Panc1 (cell line): ENCODE measurements around the gene ELMO1. TPM values are rescaled to one million over a fixed set of nuclear protein-coding genes. Genes with fewer than 3 reads are reported as not detected.

Experiments
- ATAC-seq: fragments of 200-7000 bp; cut with Tn5 transposase; 2 replicates; pipeline ENCODE4 v1.9.1; 2020; ENCODE audit warnings: mild to moderate bottlenecking, moderate library complexity
- BruUV-seq: library from RNA; stranded (reverse); fragments of 400-500 nt; replicated peaks from 2 replicates; lab custom pipeline; 2021; lab: Mats Ljungman, UMichigan
- CTCF ChIA-PET: fragments of 300-600 bp; sonication (Branson Sonifier 250); formaldehyde crosslinking; loops from one replicate; lab custom pipeline; 2022; ENCODE audit warnings: antibody characterized with exemption; lab: Charles Lee
- POLR2A ChIA-PET: fragments of 300-600 bp; sonication (Branson Sonifier 250); formaldehyde crosslinking; loops from one replicate; lab custom pipeline; 2022; ENCODE audit warnings: antibody characterized with exemption; lab: Charles Lee
- DNase-seq: peaks from one replicate; pipeline ENCODE4 v3.0.0-alpha.2; 2010; ENCODE audit warnings: low read depth, low spot score
- H3K27ac ChIP-seq: 2 replicates; pipeline ENCODE4 v1.5.1; 2011; ENCODE audit warnings: mild to moderate bottlenecking, low read length, inconsistent platforms
- H3K27me3 ChIP-seq: fragments of 200-500 bp; sonication (Bioruptor generic); 2 replicates; pipeline ENCODE4 v1.6.0; 2014; ENCODE audit warnings: low read length, inconsistent platforms; ENCODE audit not compliant: control insufficient read depth, insufficient read depth
- H3K36me3 ChIP-seq: fragments of 200-500 bp; sonication (Bioruptor generic); 2 replicates; pipeline ENCODE4 v1.5.1; 2014; ENCODE audit warnings: inconsistent platforms, mild to moderate bottlenecking, low read length, moderate library complexity; ENCODE audit not compliant: control insufficient read depth, insufficient read depth
- H3K4me1 ChIP-seq: 2 replicates; pipeline ENCODE4 v1.5.1; 2011; ENCODE audit warnings: inconsistent platforms, mild to moderate bottlenecking, low read length, moderate library complexity; ENCODE audit not compliant: control insufficient read depth, insufficient read depth
- H3K4me3 ChIP-seq, 2 experiments: 2 replicates each; pipeline ENCODE4 v1.5.1; 2011 to 2012; ENCODE audit warnings: low read depth in 2 of 2, low read length in 2 of 2, mild to moderate bottlenecking in 2 of 2, inconsistent platforms in 1 of 2, moderate library complexity in 1 of 2
- H3K9me3 ChIP-seq: fragments of 200-500 bp; sonication (Bioruptor generic); 2 replicates; pipeline ENCODE4 v1.5.1; 2014; ENCODE audit warnings: low read depth, mild to moderate bottlenecking, inconsistent platforms, low read length, moderate library complexity; ENCODE audit not compliant: control insufficient read depth, insufficient read depth
- POLR2AphosphoS5 ChIP-seq: IDR thresholded peaks from 2 replicates; pipeline ENCODE4 v1.6.1; 2012; ENCODE audit warnings: mild to moderate bottlenecking, low read depth, low read length, moderate library complexity
- SIN3A ChIP-seq: IDR thresholded peaks from 2 replicates; pipeline ENCODE4 v1.6.1; 2012; ENCODE audit warnings: low read depth, mild to moderate bottlenecking, low read length, moderate library complexity, borderline replicate concordance; ENCODE audit not compliant: insufficient read depth
- TCF7L2 ChIP-seq: IDR thresholded peaks from 2 replicates; pipeline ENCODE4 v1.6.1; 2011; ENCODE audit warnings: mild to moderate bottlenecking, low read depth, low read length, inconsistent platforms
- in situ Hi-C: cut with HindIII; loops from 2 replicates; pipeline ENCODE4 v1.10.0; 2016; ENCODE audit warnings: low sequenced_read_pairs, low pct_unique_long_range_greater_than_20kb
- intact Hi-C: fragments of 100-400 bp; cut with micrococcal nuclease; formaldehyde crosslinking; loops from one replicate; pipeline ENCODE4 v1.10.0; 2022; ENCODE audit not compliant: unreplicated experiment
- total RNA-seq: library from RNA; stranded (reverse); gene quantifications from one replicate; pipeline ENCODE4 v1.2.1, GENCODE V29; 2021; ENCODE audit not compliant: unreplicated experiment
- TF ChIP-seq, protein P1 (sequence below): fragments of 450-650 bp; IDR thresholded peaks from 2 replicates; pipeline ENCODE4 v1.5.1; 2017; ENCODE audit warnings: mild to moderate bottlenecking
- TF ChIP-seq, protein P2 (sequence below), 2 experiments: IDR thresholded peaks; 2 replicates each; pipeline ENCODE4 v1.6.1; 2011 to 2012; ENCODE audit warnings: low read depth in 2 of 2, control low read depth in 1 of 2, low read length in 1 of 2, mild to moderate bottlenecking in 1 of 2, moderate library complexity in 1 of 2; ENCODE audit not compliant: insufficient read depth in 1 of 2

ELMO1 gene
- total RNA-seq, 1 experiment from 2014 or later: 0.80 TPM

DNA sequence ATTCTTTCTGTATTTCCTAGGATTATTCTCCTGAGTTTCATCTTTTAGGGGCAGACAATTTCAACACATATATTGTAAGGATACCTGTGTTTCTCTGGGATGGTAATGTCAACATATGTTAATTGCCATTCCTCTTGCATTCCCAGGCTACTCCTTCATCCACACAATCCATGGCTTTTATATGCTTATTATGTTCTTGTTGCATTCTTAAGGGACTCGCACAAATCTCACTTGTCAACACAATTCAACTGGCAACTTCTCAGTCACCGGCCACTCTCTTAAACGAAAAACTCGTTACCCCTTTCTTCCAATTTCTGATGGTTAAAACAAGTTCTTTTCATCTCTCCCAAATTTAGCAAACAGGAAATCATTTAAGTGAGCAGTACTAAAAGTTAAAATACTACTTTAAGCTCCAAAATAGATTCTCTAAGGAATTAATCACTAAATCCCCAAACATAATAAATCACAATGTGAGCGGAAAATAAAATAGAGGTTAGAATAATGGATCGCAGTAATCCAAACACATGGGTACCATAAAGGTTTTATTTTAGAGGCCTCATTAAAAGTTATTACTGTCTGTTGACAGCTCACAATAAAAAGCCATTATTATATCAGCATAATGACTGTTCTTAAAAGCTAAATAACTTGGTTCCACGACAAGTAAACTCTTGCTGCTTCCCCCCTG lies 223.2 kb downstream of the ELMO1 start:
- no peaks in the 10 kb centered on the region for H3K9me3 ChIP-seq
- no TSS peak for BruUV-seq
- H3K4me1 ChIP-seq: no peaks in the 10 kb centered on the region
- ChIA-PET CTCF (no interaction called here), POLR2A (no interaction called here)
- intact Hi-C loops: no loop called here
- in situ Hi-C loops: no loop called here
- peaks cover 62% of the 10 kb centered on the region for H3K27me3 ChIP-seq
- DNase-seq (no peak), ATAC-seq (no peak)
- no peaks in the 10 kb centered on the region for H3K36me3 ChIP-seq
- no peak overlapping the region for H3K27ac ChIP-seq
- TF ChIP-seq TCF7L2 (no peak), SIN3A (no peak), POLR2AphosphoS5 (no peak)
- TF ChIP-seq, protein P1, sequence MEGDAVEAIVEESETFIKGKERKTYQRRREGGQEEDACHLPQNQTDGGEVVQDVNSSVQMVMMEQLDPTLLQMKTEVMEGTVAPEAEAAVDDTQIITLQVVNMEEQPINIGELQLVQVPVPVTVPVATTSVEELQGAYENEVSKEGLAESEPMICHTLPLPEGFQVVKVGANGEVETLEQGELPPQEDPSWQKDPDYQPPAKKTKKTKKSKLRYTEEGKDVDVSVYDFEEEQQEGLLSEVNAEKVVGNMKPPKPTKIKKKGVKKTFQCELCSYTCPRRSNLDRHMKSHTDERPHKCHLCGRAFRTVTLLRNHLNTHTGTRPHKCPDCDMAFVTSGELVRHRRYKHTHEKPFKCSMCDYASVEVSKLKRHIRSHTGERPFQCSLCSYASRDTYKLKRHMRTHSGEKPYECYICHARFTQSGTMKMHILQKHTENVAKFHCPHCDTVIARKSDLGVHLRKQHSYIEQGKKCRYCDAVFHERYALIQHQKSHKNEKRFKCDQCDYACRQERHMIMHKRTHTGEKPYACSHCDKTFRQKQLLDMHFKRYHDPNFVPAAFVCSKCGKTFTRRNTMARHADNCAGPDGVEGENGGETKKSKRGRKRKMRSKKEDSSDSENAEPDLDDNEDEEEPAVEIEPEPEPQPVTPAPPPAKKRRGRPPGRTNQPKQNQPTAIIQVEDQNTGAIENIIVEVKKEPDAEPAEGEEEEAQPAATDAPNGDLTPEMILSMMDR: no peak
- TF ChIP-seq, protein P2, sequence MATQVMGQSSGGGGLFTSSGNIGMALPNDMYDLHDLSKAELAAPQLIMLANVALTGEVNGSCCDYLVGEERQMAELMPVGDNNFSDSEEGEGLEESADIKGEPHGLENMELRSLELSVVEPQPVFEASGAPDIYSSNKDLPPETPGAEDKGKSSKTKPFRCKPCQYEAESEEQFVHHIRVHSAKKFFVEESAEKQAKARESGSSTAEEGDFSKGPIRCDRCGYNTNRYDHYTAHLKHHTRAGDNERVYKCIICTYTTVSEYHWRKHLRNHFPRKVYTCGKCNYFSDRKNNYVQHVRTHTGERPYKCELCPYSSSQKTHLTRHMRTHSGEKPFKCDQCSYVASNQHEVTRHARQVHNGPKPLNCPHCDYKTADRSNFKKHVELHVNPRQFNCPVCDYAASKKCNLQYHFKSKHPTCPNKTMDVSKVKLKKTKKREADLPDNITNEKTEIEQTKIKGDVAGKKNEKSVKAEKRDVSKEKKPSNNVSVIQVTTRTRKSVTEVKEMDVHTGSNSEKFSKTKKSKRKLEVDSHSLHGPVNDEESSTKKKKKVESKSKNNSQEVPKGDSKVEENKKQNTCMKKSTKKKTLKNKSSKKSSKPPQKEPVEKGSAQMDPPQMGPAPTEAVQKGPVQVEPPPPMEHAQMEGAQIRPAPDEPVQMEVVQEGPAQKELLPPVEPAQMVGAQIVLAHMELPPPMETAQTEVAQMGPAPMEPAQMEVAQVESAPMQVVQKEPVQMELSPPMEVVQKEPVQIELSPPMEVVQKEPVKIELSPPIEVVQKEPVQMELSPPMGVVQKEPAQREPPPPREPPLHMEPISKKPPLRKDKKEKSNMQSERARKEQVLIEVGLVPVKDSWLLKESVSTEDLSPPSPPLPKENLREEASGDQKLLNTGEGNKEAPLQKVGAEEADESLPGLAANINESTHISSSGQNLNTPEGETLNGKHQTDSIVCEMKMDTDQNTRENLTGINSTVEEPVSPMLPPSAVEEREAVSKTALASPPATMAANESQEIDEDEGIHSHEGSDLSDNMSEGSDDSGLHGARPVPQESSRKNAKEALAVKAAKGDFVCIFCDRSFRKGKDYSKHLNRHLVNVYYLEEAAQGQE (IDR thresholded peaks at IDR 0.05; ENCODE audit: insufficient read depth in 1 of 2, low read depth in 2 of 2, low read length in 1 of 2): no peak
- H3K4me3 ChIP-seq: no peak overlapping the region

DNA sequence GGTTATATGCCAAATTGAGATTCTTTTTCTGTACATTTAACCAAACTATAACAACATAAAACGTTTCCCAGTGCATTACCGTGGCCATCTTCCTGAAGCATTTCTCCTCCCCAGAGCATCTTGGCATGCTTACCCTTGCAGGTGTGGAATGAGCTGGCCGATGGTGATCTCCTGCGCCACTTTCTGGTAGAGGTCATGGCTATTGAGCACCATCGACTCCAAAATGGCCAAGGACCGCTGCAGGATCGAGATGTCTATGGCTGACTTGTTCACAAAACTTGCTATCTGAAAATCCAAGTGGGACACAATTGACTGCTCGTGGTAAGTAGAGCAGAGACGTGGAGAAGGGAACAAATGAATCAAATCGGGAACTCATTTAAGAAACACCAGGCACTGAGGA lies 223.9 kb downstream of the ELMO1 start:
- no peaks in the 10 kb centered on the region for H3K36me3 ChIP-seq
- peaks cover 55% of the 10 kb centered on the region for H3K27me3 ChIP-seq
- in situ Hi-C loops (no loop called here), intact Hi-C loops (no loop called here)
- ATAC-seq: no peak
- ChIA-PET POLR2A (no interaction called here), CTCF (no interaction called here)
- TF ChIP-seq SIN3A (no peak), TCF7L2 (no peak), POLR2AphosphoS5 (no peak)
- TF ChIP-seq, protein P1: no peak
- TF ChIP-seq, protein P2 (IDR thresholded peaks at IDR 0.05; ENCODE audit: insufficient read depth in 1 of 2, low read depth in 2 of 2, low read length in 1 of 2): no peak
- H3K27ac ChIP-seq: no peak overlapping the region
- no peaks in the 10 kb centered on the region for H3K9me3 ChIP-seq
- no peaks in the 10 kb centered on the region for H3K4me1 ChIP-seq
- no peak overlapping the region for H3K4me3 ChIP-seq
- DNase-seq: no peak
- BruUV-seq: no TSS peak
